Epithelial cell of esophagus (primary cell): ENCODE results near the gene COL6A1.

ENCODE experiments used
- DNase-seq: peaks from one replicate; pipeline ENCODE4 v3.0.0; 2010; ENCODE audit warnings: low read depth
- H3K4me3 ChIP-seq: 2 replicates; pipeline ENCODE4 v1.5.1; 2011; ENCODE audit warnings: mild to moderate bottlenecking, low read length, control low read depth
- CTCF ChIP-seq: IDR thresholded peaks from 2 replicates; pipeline ENCODE4 v1.5.1; 2011; ENCODE audit warnings: low read depth, mild to moderate bottlenecking, low read length, control low read depth, inconsistent platforms; ENCODE audit not compliant: insufficient read depth; ENCODE audit errors: missing control alignments

Gene COL6A1

GRCh38 chr21:45941338-45941710 lies 40.2 kb upstream of the COL6A1 start:
- TF ChIP-seq CTCF: no peak
- no peak for DNase-seq
- H3K4me3 ChIP-seq: no peak overlapping the region

DNA sequence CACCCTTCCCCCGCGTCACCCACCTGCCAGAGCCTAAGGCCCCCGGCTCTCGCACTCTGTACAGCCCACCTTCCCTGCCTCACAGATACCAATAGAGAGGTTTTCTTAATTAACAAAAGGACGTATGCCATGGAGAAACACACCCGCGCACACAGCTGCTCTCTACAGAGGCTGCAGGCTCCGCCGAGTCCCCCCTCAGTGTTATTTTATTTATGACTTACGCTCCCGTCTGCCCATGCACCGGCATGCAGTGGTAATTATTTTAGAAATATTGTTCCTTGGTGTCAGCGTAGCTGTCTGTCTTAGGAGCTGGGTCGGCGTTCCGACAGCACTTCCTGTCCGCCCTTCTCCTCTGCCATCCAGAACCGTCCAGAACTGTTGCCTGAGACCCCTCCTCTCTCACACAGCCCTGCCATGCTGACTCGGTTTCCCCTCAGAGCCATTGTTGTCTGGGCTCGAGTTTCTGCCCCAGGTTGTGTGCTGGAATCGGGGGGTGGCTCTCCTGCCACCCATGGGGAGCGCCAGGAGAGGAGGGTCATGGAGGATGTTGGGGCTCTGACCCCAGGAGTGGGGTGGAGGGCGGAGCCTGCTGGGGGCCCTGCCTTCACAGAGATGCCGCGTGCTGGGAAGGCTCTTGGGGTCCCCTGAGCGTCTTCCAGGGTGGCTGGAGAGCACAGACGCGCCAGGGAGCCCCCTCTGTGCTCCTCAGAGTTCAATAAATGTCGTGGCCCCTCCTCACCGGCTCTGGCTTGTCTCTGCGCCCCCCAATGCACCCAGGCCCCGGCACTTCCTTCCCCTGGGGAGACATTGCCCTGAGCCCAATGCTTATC lies 39.6 kb upstream of the COL6A1 start:
- no peak for DNase-seq
- TF ChIP-seq CTCF: no peak
- no peak overlapping the region for H3K4me3 ChIP-seq

DNA sequence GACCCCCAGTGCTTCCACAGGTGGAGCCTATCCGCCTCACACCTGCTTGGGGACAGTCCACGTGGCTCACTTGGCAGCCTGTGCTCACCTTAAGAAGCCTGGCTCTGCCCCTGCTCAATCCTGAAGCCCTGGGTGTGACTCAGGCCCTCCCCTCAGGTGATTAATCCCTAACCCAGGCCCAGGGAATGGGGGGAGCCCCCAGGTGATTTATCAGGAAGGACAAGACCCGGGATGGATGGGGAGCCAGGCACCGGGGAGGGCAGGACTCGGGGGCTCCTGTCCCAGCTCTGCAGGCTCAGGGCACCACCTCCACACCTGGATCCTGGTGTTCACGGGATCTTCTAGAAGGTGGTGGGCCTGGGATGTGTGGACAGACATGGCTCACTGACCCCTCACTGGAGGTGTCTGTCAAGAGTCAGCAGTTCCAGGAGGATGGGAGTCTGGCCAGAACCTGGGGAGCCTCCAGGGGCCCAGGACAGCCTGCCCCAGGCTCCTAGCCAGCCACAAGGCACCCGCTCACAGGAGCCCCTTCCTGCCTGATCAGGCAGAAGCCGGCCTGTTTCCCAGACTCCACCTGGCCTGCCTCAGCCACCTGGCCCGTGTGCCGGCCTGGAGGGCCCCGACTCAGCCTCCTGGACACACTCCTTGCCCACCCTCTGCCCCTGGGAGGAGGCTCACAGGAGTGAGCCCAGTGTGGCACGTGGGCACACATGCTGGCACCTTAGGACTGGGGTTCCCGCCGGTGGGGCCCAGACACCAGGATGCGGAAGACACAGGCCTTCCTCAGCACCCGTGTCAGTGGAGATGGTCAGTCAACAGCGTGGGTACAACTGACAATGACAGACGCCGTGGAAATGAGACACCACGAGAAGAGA lies 38.6 kb upstream of the COL6A1 start:
- no peak for TF ChIP-seq CTCF
- H3K4me3 ChIP-seq: no peak overlapping the region
- DNase-seq: no peak

DNA sequence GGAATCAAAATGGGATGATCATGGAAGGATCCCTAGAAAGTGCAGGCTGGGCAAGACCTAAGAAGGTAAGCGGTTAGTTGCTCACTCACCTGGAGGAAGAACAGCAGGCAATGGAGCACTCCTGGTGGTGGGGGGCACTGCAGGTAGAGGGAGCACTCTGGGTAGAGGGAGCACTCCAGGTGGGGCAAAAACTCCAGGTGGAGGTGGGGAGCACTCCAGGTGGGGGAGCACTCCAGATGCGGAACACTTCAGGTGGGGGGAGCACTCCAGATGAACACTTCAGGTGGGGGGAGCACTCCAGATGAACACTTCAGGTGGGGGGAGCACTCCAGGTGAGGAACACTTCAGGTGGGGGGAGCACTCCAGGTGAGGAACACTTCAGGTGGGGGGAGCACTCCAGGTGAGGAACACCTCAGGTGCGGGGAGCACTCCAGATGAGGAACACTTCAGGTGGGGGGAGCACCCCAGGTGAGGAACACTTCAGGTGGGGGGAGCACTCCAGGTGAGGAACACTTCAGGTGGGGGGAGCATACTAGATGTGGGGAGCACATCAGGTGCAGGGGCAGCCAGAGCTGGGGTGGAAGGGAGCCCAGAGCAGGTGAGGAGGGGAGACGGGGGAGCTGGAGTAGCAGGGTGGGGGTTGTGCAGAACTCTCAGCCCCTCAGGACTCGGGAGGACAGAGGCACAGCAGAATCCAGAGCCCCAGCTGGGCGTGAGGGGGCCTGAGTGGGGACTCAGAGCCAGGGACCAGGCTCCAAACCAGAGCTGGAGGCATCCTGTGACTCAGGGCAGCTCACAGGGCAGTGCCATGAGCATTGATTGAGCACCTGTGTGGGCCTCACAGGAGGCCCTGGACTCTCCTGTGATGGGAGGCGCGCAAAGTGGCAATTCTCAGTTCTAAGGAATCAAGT lies 37.7 kb upstream of the COL6A1 start:
- DNase-seq: no peak
- no peak overlapping the region for H3K4me3 ChIP-seq
- TF ChIP-seq CTCF: no peak

DNA sequence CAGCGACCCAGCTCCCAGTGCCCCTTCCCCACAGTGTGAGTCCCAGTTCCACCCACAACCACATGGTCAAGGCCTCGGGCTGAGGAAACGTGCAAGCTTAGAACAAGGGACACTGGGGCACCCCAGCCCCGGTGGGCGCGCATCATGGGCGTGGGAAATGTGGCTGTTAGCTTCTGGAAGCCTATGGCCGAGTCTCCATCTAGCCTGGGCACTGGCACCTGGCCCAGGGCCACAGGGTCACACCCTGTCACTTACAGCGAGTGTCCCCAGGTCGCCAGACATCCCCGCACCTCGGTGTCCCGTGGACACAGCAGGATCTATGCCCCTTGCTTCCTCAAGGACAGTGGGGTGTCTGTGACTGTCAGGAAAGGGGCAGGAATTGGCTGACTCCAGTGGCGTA lies 37.0 kb upstream of the COL6A1 start:
- no peak for DNase-seq
- TF ChIP-seq CTCF: no peak
- H3K4me3 ChIP-seq: no peak overlapping the region

DNA sequence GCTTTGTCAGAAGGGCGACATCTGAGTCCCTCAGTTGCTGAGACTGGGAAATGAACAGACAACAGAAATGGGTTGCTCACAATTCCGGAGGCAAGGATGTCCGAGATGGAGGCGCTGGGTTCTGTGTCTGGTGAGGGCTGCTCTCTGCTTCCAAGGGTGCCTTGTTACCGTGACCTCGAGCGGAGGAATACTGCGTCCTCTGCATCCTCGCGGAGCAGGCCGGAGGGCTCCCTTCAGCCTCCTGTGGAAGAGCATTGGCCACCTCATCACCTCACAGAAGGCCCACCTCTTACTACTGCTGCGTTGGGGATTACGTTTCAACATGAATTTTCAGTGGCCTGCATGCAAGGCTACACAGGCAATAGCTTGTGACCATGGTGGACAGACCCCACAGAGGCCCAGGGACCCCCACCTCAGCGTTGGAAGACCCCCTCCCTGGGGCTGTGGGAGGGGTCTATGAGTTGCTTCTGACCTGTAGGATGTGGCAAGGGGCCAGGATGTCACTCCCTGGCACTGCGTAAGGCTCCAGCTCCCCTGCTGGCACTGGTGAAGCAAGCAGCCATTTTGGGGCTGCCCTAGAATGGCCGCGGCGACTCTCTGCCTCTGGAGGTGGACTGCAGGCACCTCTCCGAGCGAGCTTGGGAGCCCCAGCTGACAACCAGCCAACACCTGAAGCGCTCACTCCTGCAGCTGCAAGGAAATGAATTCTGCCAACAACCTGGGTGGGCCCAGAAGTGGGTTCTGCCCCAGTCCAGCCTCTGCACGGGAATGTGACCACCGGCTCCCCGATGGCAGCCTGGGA lies 36.3 kb upstream of the COL6A1 start:
- no peak for TF ChIP-seq CTCF
- DNase-seq: no peak
- H3K4me3 ChIP-seq: no peak overlapping the region
